ENCODE data around the gene TBXA2R.
A peak's percentile ranks its signal among the peaks of the same experiment; 100 is the strongest.
"Not testable (repeated sequence)": the region's sequence is repeated elsewhere in the genome, so short reads cannot be mapped to it uniquely, and the experiment has no call there.

TBXA2R gene

DNA sequence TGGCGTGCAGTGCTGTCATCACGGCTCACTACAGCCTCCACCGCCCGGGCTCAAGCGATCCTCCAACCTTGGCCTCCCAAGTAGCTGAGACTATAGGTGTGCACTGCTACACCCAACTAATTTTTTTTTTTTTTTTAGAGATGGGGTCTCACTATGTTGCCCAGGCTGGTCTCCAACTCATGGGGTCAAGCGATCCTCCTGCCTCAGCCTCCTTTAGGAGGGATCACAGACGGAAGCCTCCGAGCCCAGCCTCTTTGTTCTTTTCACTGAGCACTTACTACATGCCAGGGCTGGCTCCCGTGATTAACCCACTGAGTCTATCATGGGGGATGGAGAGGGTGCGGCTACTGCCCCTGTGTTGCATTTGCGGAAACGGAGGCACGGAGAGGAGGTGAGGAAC is 32.8 kb upstream of the TBXA2R start:
- DNase-seq (ENCODE audit: low read depth), result no peak

DNA sequence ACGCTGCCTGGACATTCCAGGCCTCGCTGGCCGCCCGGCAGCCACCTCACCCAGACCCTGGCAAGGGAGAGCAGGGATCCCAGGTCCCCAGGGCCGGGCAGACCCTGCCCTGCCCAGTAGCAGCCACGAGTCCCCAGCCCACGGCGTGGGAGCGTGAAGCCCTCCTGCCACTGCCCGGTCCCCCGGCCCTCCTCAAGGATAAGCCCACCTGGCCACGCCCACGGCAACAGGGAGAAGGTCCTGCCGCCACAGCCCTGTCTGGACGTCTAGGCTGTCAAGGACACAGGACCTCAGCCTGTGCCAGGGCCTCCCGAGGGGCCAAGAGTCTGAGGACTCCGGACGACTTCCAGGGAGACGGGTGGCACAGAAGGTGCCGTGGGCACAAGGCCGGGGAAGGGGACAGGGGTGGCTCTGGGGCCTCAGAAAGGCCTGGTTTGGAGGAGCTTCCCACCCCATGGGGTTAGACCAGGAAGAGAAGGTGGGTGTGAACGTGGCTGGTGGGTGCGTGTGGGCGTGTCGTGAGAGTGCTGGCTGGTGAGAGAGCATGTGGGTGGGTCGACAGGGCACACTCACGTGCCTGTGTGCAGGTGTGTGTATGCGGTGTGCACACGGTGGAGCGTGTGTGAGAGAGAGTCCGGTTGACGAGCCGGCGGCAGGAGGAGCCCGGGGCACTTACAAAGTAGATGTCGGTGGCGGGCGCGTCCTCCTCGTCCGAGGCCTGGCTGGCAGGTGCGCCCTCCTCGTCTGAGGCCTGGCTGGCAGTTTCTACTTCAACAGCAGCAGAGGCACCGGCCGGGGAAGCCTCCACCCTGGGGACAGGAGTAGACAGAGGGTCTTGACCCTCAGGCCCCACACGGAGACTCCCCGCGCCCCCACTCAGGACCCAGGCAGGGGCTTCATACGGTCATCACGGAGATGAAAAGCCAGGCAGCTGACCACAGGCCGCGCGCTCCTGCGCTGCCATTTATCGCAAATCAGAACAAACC is 31.8 kb upstream of the TBXA2R start:
- no peak for DNase-seq (ENCODE audit: low read depth)

- no peak for DNase-seq (ENCODE audit: low read depth)
Measured at GRCh38 chr19:3637621-3638020, 30.9 kb upstream of the TBXA2R start.

GRCh38 chr19:3636962-3637361 is 30.3 kb upstream of the TBXA2R start:
- DNase-seq (ENCODE audit: low read depth), result no peak

DNA sequence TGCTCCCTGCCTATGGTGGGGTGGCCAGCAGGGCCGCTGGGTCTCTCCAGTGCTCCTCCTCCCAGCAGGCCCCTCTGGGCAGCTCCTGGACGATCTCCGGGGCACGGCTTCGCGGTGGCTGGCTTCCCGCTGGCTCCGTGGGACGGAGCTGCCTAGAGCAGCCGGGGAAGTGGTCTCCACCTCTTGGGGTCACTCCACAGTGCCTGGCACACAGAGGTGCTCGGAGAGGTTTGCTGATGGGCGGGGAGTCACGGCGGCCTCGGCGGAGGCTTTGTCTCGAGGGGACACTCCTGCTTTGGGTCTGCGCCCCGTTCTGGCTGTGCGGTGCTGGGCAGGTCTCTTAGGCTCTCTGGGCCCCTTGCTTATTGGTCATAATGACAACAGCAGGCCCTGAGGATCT is 29.8 kb upstream of the TBXA2R start:
- no peak for DNase-seq (ENCODE audit: low read depth)

- no peak for DNase-seq (ENCODE audit: low read depth)
Measured at GRCh38 chr19:3634496-3635045, 27.9 kb upstream of the TBXA2R start.

DNA sequence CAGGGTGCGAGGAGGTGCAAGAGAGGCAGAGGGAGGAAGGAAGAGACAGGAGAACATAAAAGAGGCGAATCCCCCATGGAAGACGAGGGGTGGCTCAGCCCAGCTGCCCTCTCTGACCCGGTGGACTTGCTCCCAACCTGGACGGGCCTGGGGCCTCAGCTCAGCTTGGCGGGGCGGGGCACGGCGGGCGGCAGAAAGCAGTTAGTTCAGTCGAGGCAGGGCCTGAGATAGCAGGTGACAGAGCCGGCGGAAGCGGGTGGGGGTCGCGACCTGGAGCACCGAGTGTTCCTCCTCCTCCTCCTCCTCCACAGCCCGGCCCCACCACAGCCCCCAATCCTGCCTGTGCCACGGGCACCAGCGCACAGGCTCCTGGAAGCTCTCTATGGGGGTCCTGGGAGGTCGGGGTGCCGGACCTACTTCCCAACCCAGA is 26.9 kb upstream of the TBXA2R start:
- DNase-seq (ENCODE audit: low read depth), result no peak

DNA sequence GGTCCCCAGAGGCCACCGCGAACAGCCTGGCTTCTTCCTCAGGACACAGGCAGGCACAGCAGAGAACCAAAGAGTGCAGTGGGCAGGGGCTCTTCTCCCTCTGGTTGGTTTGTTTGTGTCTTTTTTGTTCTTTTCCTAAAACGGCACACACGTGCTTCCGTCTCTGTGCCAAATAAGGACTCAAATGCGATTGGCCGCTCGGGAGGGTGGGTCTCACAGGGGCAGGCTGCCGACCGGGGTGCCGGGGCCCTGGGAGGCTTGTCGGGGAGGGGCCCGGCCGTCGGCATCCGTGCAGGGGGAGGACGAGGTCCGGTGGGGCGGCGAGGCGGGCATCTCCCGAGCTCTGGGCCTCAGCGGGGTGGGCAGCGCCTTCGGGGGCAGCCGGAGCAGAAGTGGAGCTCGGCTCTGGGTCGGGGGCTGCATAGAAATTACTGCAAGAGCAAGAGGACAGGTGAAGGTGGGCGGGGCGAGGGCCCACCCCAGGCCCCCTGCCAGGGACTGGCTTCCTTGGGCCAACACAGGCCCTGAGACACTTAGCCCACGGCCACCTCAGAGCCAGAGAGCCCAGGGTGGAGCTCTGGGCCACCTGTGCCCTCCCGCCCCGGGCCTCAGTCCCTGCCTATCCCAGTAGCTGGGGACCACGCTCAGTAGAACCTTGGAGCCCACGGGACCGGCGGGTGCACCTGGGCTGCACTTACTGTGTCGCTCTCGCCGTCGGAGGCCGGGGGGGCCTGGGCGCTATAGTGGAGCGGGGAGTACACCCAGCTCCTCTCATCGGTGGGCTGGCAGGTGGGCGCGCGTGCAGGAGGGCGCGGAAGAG is 26.3 kb upstream of the TBXA2R start:
- no peak for DNase-seq (ENCODE audit: low read depth)

GRCh38 chr19:3632098-3632497 is 25.4 kb upstream of the TBXA2R start:
- no peak for DNase-seq (ENCODE audit: low read depth)

DNA sequence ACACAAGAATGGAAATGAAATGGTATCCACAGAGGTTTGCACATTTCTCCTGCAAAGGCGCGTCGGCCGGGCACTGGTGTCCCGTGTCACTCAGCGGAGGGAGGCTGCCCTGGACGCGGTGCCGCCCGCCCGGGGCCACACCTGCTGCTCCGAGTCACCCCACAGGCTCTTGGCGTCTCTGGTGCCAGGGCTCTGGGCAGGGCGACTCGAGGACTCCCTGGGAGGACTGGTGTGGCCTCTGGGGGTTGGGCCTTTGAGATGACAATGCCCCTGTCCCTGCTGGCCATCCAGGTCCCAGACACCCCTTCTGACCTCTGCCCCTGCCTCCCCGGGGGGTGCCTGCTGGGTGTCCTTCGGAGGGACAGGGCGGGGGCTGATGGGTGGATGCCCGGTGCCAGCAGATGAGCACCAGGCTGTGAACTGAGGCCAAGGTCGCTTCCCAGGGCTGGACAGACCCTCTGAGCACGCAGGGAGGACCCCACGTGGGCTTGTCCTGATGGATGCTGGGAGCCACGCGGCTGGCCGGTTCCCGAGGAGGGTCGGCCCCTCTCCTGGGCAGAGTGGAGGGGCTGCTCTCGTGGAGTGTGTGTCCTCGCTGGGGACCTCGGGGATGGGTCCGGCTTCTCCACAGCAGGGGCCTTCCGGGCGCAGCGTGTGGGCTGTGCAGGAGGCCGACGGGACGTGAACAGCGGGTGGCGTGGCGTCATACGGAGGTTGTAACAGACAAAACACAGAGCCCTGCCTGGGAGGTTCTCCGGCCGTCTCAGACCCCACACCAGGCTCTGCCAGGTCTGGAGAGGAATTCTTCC is 24.6 kb upstream of the TBXA2R start:
- no peak for DNase-seq (ENCODE audit: low read depth)

DNA sequence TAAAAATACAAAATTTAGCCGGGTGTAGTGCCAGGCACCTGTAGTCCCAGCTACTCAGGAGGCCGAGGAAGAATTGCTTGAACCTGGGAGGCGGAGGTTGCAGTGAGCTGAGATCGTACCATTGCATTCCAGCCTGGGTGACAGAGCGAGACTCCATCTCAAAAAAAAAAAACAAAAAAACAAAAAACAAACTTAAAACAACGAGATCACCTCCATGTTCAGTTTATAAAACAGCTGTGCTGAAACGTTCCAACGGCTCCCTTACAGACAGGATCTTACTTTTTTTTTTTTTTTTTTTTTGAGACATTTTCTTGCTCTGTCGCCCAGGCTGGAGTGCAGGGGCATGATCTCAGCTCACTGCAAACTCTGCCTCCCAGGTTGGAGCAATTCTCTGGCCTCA is 22.1 kb upstream of the TBXA2R start:
- not testable (repeated sequence) for DNase-seq (ENCODE audit: low read depth)

DNA sequence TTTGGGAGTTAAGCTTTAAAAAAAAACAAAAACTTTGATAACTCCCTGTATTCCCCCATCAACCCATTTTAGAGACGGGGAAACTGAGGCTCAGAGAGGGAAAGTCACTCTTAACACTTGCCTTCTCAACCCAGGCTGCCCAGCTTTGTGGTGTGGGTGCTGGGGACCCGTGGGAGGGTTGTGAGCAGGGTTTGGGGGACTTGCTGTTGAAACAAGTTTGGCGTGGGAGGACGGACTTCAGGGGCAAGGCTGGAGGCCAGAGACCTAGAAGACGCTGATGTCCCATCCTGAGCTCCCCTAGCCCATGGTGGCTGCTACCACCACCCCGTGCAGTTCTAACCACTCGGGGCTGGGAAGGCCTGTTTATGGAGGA is 20.7 kb upstream of the TBXA2R start:
- DNase-seq (ENCODE audit: low read depth), result no peak

GRCh38 chr19:3626473-3627350 is 20.0 kb upstream of the TBXA2R start, which contains the start of gene CACTIN:
CACTIN (minus strand) TSS chr19:3626790; CDS start chr19:3626762, 28 bp downstream.
- peak; percentile 98 for DNase-seq (ENCODE audit: low read depth)

- no peak for DNase-seq (ENCODE audit: low read depth)
Measured at GRCh38 chr19:3625996-3626472, 19.4 kb upstream of the TBXA2R start.

- no peak for DNase-seq (ENCODE audit: low read depth)
Measured at GRCh38 chr19:3623716-3624115, 17.0 kb upstream of the TBXA2R start.

GRCh38 chr19:3622224-3622623 is 15.5 kb upstream of the TBXA2R start:
- no peak for DNase-seq (ENCODE audit: low read depth)

- DNase-seq (ENCODE audit: low read depth), result no peak
Measured at GRCh38 chr19:3621689-3622088, 15.0 kb upstream of the TBXA2R start.

DNA sequence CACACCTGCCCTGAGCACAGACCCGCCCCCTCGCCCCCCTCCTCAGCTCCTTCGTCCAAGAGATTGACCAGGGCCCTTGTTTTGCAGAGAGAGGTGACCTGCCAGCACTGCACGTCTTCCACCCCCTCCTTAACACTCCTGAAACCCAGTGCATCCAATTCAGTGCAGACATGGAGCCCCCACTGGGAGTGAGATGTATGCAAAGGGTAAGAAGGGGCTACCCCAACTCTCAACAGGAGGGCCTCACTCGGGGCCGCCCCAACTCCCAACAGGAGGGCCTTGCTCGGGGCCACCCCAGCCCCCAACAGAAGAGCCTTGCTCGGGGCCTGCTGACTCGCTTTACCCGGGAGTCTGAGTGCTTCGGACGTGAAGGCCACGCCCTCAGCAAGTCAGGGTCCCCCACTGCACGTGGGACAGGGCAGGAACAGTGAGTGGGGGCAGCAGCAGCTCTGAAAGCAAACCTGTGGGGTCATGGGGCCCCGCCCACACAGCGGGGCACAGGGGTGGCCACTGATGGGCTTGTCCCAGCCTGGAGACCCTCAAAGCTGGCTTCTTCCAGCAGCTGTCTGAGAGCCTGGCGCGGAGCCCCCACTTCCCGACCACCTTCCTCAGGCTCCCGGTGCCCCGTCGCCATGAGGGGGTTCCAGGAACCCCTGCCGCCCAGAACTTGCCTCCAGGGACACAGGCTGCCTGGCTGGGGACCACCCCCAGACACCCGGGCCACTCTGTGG is 14.3 kb upstream of the TBXA2R start:
- no peak for DNase-seq (ENCODE audit: low read depth)

DNA sequence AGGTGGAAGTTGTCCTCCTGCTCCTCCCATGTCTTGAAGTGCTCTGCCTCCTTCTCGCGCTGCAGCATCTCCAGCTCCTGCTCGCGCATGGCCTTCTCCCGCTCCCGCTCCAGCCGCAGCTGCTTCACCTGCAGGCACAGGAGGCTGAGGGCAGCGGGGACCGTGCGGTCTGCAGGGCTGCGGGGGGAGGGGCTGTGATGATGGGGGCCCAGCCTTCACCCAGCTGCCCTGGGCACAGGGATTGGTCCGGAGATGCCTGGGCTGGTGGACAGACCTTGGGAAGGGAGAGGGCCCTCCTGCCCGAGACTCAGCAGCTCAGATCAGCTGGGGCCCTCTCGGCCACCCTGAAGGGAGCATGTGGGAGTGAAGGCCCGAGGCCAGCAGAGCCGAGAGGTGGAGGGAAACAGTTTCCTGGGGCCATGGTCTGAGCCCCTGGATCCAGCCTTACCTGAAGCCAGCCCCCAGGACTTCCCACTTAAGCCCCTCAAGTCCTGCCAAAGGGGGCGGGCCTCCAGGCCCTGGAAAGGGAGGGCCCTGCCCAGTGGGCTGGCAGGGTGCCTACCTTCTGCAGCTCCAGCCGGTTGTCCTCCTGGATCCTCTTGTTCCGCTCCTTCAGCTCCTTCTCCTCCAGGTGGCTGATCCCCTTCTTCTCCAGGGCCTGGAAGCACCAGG is 13.6 kb upstream of the TBXA2R start:
- DNase-seq (ENCODE audit: low read depth), result no peak

Measured in fibroblast of gingiva (primary cell).